ENCODE measurements around the gene LYRM9.

DNA sequence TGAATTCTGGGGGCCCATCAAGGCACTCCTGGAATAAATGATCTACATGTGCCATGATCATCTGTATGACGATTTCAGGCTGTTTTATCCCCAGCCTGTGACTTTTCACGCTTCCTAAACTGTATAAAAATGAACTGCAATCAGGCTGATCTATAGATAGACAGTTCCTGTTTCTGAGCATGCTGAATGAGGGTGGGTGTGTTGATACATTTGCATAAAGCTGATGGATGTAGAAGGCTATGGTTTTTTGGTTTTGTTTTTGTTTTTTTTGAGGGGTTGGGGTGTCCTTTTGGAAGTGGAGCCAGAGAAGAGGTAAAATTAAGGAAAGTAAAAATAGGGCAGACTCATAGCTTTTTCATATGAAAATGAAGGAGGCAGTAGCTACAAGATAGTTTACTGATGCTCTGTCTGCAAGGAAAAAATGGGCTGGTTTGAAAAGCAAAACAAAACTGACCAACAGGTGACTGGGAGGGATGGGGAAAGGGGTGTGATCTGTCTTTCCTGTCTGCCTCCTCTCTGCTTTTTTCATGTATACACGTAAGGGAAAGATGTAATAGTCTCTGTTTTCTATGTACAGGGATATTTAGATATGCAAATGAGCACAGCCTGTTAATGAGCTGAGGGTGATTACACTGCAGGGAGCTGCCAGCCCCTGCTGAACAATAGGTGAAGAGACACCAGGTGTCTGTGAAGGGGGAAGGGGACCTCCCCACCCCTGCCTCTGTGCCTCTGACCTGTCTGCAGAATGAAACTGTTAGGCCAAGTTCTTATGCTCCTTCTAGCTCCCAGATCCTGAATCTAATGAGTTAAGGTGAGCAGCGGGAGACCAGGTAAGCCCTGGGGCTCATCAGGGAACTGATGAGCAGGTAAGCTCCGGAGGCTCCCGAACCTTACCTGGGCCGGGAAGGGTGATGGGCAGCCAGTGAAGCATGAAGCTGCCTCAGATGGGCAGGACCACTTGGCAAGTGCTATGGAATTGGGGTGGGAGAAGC lies 46.6 kb upstream of the LYRM9 start:
- TF ChIP-seq CTCF (IDR thresholded peaks at IDR 0.05) (no peak), POLR2A (IDR thresholded peaks at IDR 0.05) (no peak)

All from adrenal gland (tissue), 5 donors.